Keratinocyte (primary cell): ENCODE measurements around the gene NUCKS1. TPM values are rescaled to one million over a fixed set of nuclear protein-coding genes. Genes with fewer than 3 reads are reported as not detected.
A peak's percentile ranks its signal among the peaks of the same experiment; 100 is the strongest.

Experiments used
- DNase-seq: peaks from one replicate; pipeline ENCODE4 v3.0.0-alpha.2; 2011; ENCODE audit warnings: low read depth, missing footprints, low spot score
- FAIRE-seq: peaks from 2 replicates; lab custom pipeline; 2011; peaks lifted over from hg19 to GRCh38; lab: Jason Lieb, UNC
- H2AFZ ChIP-seq: 2 replicates; pipeline ENCODE4 v1.6.0; 2012; ENCODE audit warnings: low read length, control low read depth, inconsistent platforms; ENCODE audit not compliant: control insufficient read depth
- H3K27ac ChIP-seq: 2 replicates; pipeline ENCODE4 v1.5.1; 2011; ENCODE audit warnings: low read length; ENCODE audit not compliant: control insufficient read depth, insufficient read depth
- H3K27me3 ChIP-seq: 3 replicates; pipeline ENCODE4 v1.6.0; 2011; ENCODE audit warnings: low read length; ENCODE audit not compliant: control insufficient read depth, insufficient read depth; ENCODE audit errors: extremely low read depth
- H3K36me3 ChIP-seq, 2 experiments: 2 replicates in 1 of 2; 3 replicates in 1 of 2; pipeline ENCODE4 v1.5.1; 2011; ENCODE audit warnings: low read length in 2 of 2, mild to moderate bottlenecking in 1 of 2; ENCODE audit not compliant: control insufficient read depth in 2 of 2, insufficient read depth in 2 of 2; ENCODE audit errors: extremely low read depth in 1 of 2
- H3K4me1 ChIP-seq: 3 replicates; pipeline ENCODE4 v1.5.1; 2011; ENCODE audit warnings: low read length; ENCODE audit not compliant: control insufficient read depth, insufficient read depth; ENCODE audit errors: extremely low read depth
- H3K4me2 ChIP-seq: 3 replicates; pipeline ENCODE4 v1.6.0; 2011; ENCODE audit warnings: low read depth, low read length; ENCODE audit not compliant: control insufficient read depth, insufficient read depth; ENCODE audit errors: extremely low read depth
- H3K4me3 ChIP-seq, 3 experiments: fragments of 200-600 bp in 1 of 3; sonication (generic) in 1 of 3; 2 replicates in 2 of 3; 3 replicates in 1 of 3; pipeline ENCODE4 v1.5.1; 2011 to 2016; ENCODE audit warnings: low read length in 3 of 3, mild to moderate bottlenecking in 3 of 3, control low read depth in 2 of 3, inconsistent platforms in 1 of 3, low read depth in 1 of 3, mixed read lengths in 1 of 3, mixed run types in 1 of 3, moderate library complexity in 1 of 3; ENCODE audit not compliant: control insufficient read depth in 2 of 3, insufficient read depth in 2 of 3; ENCODE audit errors: extremely low read depth in 1 of 3
- H3K79me2 ChIP-seq: 2 replicates; pipeline ENCODE4 v1.6.0; 2012; ENCODE audit warnings: low read length; ENCODE audit not compliant: control insufficient read depth, insufficient read depth
- H3K9ac ChIP-seq: 3 replicates; pipeline ENCODE4 v1.6.0; 2011; ENCODE audit warnings: low read length; ENCODE audit not compliant: control insufficient read depth, insufficient read depth; ENCODE audit errors: extremely low read depth
- H3K9me1 ChIP-seq: 3 replicates; pipeline ENCODE4 v1.6.0; 2011; ENCODE audit warnings: low read length; ENCODE audit not compliant: control insufficient read depth, insufficient read depth; ENCODE audit errors: extremely low read depth
- H3K9me3 ChIP-seq: 2 replicates; pipeline ENCODE4 v1.5.1; 2012; ENCODE audit warnings: low read depth, low read length; ENCODE audit not compliant: control insufficient read depth
- H4K20me1 ChIP-seq: 3 replicates; pipeline ENCODE4 v1.6.0; 2011; ENCODE audit warnings: low read length; ENCODE audit not compliant: control insufficient read depth, insufficient read depth; ENCODE audit errors: extremely low read depth
- CTCF ChIP-seq, 3 experiments: IDR thresholded peaks in 1 of 3; conservative IDR thresholded peaks in 1 of 3; optimal IDR thresholded peaks in 1 of 3; 2 replicates in 2 of 3; 3 replicates in 1 of 3; pipeline versions ENCODE3 to v1.5.1; 2011; ENCODE audit warnings: low read length in 3 of 3, mild to moderate bottlenecking in 3 of 3, moderate library complexity in 2 of 3, control low read depth in 1 of 3, inconsistent platforms in 1 of 3; ENCODE audit not compliant: insufficient read depth in 2 of 3; ENCODE audit errors: extremely low read depth in 1 of 3
- EZH2 ChIP-seq: IDR thresholded peaks from one replicate; pipeline ENCODE4 v1.6.1; 2012; ENCODE audit warnings: inconsistent platforms, mild to moderate bottlenecking, low read length, moderate library complexity
- dilution Hi-C: fragments of 300-500 bp; cut with MboI; formaldehyde crosslinking; loops from one replicate; pipeline ENCODE4 v1.7.0; 2020; ENCODE audit warnings: low sequenced_read_pairs; ENCODE audit not compliant: extremely low pct_ligation_motif_present
- polyA plus RNA-seq, 5 experiments: library from polyadenylated mRNA; depleted of rRNA in 3 of 5; stranded (reverse) in 3 of 5; stranded (forward) in 1 of 5; unstranded in 1 of 5; fragments of >200 nt; gene quantifications; 1 replicate in 1 of 5; 2 replicates in 3 of 5; 3 replicates in 1 of 5; pipeline versions ENCODE4 v1.2.1 to v1.2.3, GENCODE V29; 2011 to 2012; ENCODE audit warnings: missing spikeins in 2 of 5, low read depth in 1 of 5, low replicate concordance in 1 of 5

Gene NUCKS1
- polyA plus RNA-seq, 1 donor (not counting 4 experiments of a cell fraction or from before 2014, with no cell fraction given), result 71.6 TPM

GRCh38 chr1:205668951-205669340 is 81.0 kb downstream of the NUCKS1 start:
- FAIRE-seq, result no peak
- no peak overlapping the region for H3K4me2 ChIP-seq
- TF ChIP-seq CTCF (optimal IDR thresholded peaks at IDR 0.05 in 1 of 3, IDR thresholded peaks at IDR 0.05 in 1 of 3, conservative IDR thresholded peaks at IDR 0.05 in 1 of 3; ENCODE audit: extremely low read depth in 1 of 3, insufficient read depth in 2 of 3, low read length in 3 of 3) (no peak), EZH2 (no peak)
- no peak overlapping the region for H3K27ac ChIP-seq
- H3K9ac ChIP-seq, result no peak overlapping the region
- no peak for DNase-seq
- dilution Hi-C loops, result no loop called here
- H3K9me3 ChIP-seq, result no peaks in the 10 kb centered on the region
- H3K36me3 ChIP-seq, result no peaks in the 10 kb centered on the region
- peaks cover 34% of the 10 kb centered on the region for H3K4me1 ChIP-seq
- no peak overlapping the region for H3K4me3 ChIP-seq
- no peak overlapping the region for H2AFZ ChIP-seq
- no peaks in the 10 kb centered on the region for H3K79me2 ChIP-seq
- peaks cover 4% of the 10 kb centered on the region for H3K9me1 ChIP-seq
- no peaks in the 10 kb centered on the region for H3K27me3 ChIP-seq
- no peaks in the 10 kb centered on the region for H4K20me1 ChIP-seq

- no peaks in the 10 kb centered on the region for H3K36me3 ChIP-seq
- DNase-seq (no peak), FAIRE-seq (no peak)
- no peaks in the 10 kb centered on the region for H3K79me2 ChIP-seq
- no peaks in the 10 kb centered on the region for H4K20me1 ChIP-seq
- H3K4me2 ChIP-seq, result peak overlapping the region; percentile 22
- TF ChIP-seq CTCF (optimal IDR thresholded peaks at IDR 0.05 in 1 of 3, IDR thresholded peaks at IDR 0.05 in 1 of 3, conservative IDR thresholded peaks at IDR 0.05 in 1 of 3; ENCODE audit: extremely low read depth in 1 of 3, insufficient read depth in 2 of 3, low read length in 3 of 3), result no peak
- no peak for TF ChIP-seq EZH2
- dilution Hi-C loops, result no loop called here
- no peak overlapping the region for H3K4me3 ChIP-seq
- H3K9me1 ChIP-seq, result peaks cover 4% of the 10 kb centered on the region
- no peak overlapping the region for H3K9ac ChIP-seq
- no peak overlapping the region for H3K27ac ChIP-seq
- no peaks in the 10 kb centered on the region for H3K9me3 ChIP-seq
- no peaks in the 10 kb centered on the region for H3K27me3 ChIP-seq
- H2AFZ ChIP-seq, result no peak overlapping the region
- H3K4me1 ChIP-seq, result peaks cover 39% of the 10 kb centered on the region
Observed at GRCh38 chr1:205667909-205668643, 81.9 kb downstream of the NUCKS1 start.
